ENCODE measurements around the gene GATAD2B. TPM values are rescaled to one million over a fixed set of nuclear protein-coding genes. Genes with fewer than 3 reads are reported as not detected.

The GATAD2B gene
- total and polyA plus RNA-seq, 4 donors: 4.6 to 41.7 (median 13.4) TPM

DNA sequence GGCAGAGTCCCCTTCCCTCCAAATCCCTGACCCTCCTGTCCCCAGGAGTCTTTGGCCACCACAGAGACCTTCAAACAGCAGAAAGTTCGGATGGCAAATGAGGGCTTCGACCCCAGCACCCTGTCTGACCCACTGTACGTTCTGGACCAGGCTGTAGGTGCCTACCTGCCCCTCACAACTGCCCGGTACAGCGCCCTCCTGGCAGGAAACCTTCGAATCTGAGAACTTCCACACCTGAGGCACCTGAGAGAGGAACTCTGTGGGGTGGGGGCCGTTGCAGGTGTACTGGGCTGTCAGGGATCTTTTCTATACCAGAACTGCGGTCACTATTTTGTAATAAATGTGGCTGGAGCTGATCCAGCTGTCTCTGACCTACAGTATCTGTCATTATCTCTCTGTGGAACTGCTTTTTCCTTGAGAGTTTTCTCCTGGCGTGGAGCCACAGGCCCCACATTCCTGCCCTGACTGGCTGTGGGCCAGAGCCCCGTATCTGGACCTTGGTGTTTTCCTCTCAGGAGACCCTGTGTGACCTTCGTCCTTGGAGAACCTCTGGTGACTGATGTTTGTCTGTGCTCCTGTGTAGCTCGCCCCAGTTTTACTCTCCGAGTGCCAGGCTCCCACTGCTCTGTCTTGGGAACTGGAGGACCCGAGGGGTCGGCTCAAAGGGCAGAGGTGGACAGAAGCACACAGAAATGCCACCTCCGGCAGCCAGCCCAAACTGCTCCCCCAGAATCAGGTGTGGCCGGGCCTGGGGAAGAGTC lies 142.8 kb downstream of the GATAD2B start:
- peaks cover 0 to 8% (median 6%) of the 10 kb centered on the region in 4 donors for H3K36me3 ChIP-seq (ENCODE audit: control insufficient read depth in 4 of 4, insufficient read depth in 4 of 4, low read length in 4 of 4)
- WGBS, 2 donors: 64 to 74% methylated on average over 17 of the region's 17 CpGs
- H3K27ac ChIP-seq (ENCODE audit: low read depth in 1 of 2, low read length in 1 of 2): no peak overlapping the region
- no peaks in the 10 kb centered on the region for H3K9me3 ChIP-seq (ENCODE audit: control insufficient read depth in 4 of 4, insufficient read depth in 3 of 4, low read length in 3 of 4)
- peaks cover 8 to 29% (median 13%) of the 10 kb centered on the region in 5 donors for H3K4me1 ChIP-seq (ENCODE audit: control insufficient read depth in 5 of 5, insufficient read depth in 5 of 5, low read length in 5 of 5)
- H3K4me3 ChIP-seq: no peak overlapping the region
- no peak for TF ChIP-seq CTCF (IDR thresholded peaks at IDR 0.05; ENCODE audit: control extremely low read depth, extremely low read depth)
- ATAC-seq (ENCODE audit: insufficient read depth, low FRiP score) (no peak), DNase-seq (no peak)
- no peak overlapping the region for H3K9ac ChIP-seq (ENCODE audit: insufficient read depth in 1 of 2, low read length in 2 of 2)
- no peaks in the 10 kb centered on the region for H3K27me3 ChIP-seq (ENCODE audit: control insufficient read depth in 3 of 3, insufficient read depth in 3 of 3, low read length in 2 of 3)

- no peak for TF ChIP-seq CTCF (IDR thresholded peaks at IDR 0.05; ENCODE audit: control extremely low read depth, extremely low read depth)
- H3K4me1 ChIP-seq (ENCODE audit: control insufficient read depth in 5 of 5, insufficient read depth in 5 of 5, low read length in 5 of 5): peaks cover 8 to 33% (median 17%) of the 10 kb centered on the region in 5 donors
- no peak for DNase-seq
- H3K9ac ChIP-seq (ENCODE audit: insufficient read depth in 1 of 2, low read length in 2 of 2): no peak overlapping the region
- H3K9me3 ChIP-seq (ENCODE audit: control insufficient read depth in 4 of 4, insufficient read depth in 3 of 4, low read length in 3 of 4): no peaks in the 10 kb centered on the region
- WGBS, 2 donors: 91 to 93% methylated on average over 16 to 18 of the region's 18 CpGs
- H3K27me3 ChIP-seq (ENCODE audit: control insufficient read depth in 3 of 3, insufficient read depth in 3 of 3, low read length in 2 of 3): no peaks in the 10 kb centered on the region
- no peak overlapping the region for H3K4me3 ChIP-seq
- H3K27ac ChIP-seq (ENCODE audit: low read depth in 1 of 2, low read length in 1 of 2): no peak overlapping the region
- ATAC-seq (ENCODE audit: insufficient read depth, low FRiP score): no peak
- peaks cover 0 to 8% (median 6%) of the 10 kb centered on the region in 4 donors for H3K36me3 ChIP-seq (ENCODE audit: control insufficient read depth in 4 of 4, insufficient read depth in 4 of 4, low read length in 4 of 4)
Observed at GRCh38 chr1:153778824-153779519, 143.8 kb downstream of the GATAD2B start.

GRCh38 chr1:153778051-153778823 lies 144.5 kb downstream of the GATAD2B start:
- no peak overlapping the region for H3K27ac ChIP-seq (ENCODE audit: low read depth in 1 of 2, low read length in 1 of 2)
- no peak for ATAC-seq (ENCODE audit: insufficient read depth, low FRiP score)
- no peaks in the 10 kb centered on the region for H3K27me3 ChIP-seq (ENCODE audit: control insufficient read depth in 3 of 3, insufficient read depth in 3 of 3, low read length in 2 of 3)
- DNase-seq: no peak
- TF ChIP-seq CTCF (IDR thresholded peaks at IDR 0.05; ENCODE audit: control extremely low read depth, extremely low read depth): no peak
- H3K4me3 ChIP-seq: no peak overlapping the region
- H3K36me3 ChIP-seq (ENCODE audit: control insufficient read depth in 4 of 4, insufficient read depth in 4 of 4, low read length in 4 of 4): peaks cover 0 to 9% (median 7%) of the 10 kb centered on the region in 4 donors
- no peaks in the 10 kb centered on the region for H3K9me3 ChIP-seq (ENCODE audit: control insufficient read depth in 4 of 4, insufficient read depth in 3 of 4, low read length in 3 of 4)
- 91% methylated on average over 20 to 22 of the region's 22 CpGs for WGBS, 2 donors
- no peak overlapping the region for H3K9ac ChIP-seq (ENCODE audit: insufficient read depth in 1 of 2, low read length in 2 of 2)
- H3K4me1 ChIP-seq (ENCODE audit: control insufficient read depth in 5 of 5, insufficient read depth in 5 of 5, low read length in 5 of 5): peaks cover 6 to 32% (median 17%) of the 10 kb centered on the region in 5 donors

Data from lung (tissue), 12 donors.